HEK293 (cell line): ENCODE results near the gene MBD5.

Experiments used
- CTCF ChIA-PET: fragments of 350-600 bp; formaldehyde crosslinking; extraction: SDS; loops from one replicate; lab custom pipeline; 2021; ENCODE audit warnings: antibody characterized with exemption; lab: Yijun Ruan, JAX
- POLR2A ChIA-PET: fragments of 300-600 bp; formaldehyde crosslinking; extraction: SDS; loops from one replicate; lab custom pipeline; 2020; ENCODE audit warnings: antibody characterized with exemption, inconsistent platforms; lab: Yijun Ruan, JAX
- H3K27ac ChIP-seq: fragments of 200-500 bp; sonication (Bioruptor generic); 2 replicates; pipeline ENCODE4 v1.5.1; 2014; ENCODE audit warnings: low read depth, low read length, control low read depth, inconsistent platforms; ENCODE audit errors: extremely low read depth
- H3K36me3 ChIP-seq, 2 experiments: fragments of 200-500 bp in 1 of 2; sonication (Bioruptor generic) in 1 of 2; 1 replicate in 1 of 2; 2 replicates in 1 of 2; pipeline ENCODE4 v1.5.1; 2014 to 2017; ENCODE audit warnings: inconsistent platforms in 2 of 2, low read length in 2 of 2; ENCODE audit not compliant: control insufficient read depth in 2 of 2, insufficient read depth in 1 of 2
- H3K4me1 ChIP-seq: fragments of 200-500 bp; sonication (Bioruptor generic); 2 replicates; pipeline ENCODE4 v1.5.1; 2014; ENCODE audit warnings: mild to moderate bottlenecking, low read length, inconsistent platforms; ENCODE audit not compliant: control insufficient read depth, insufficient read depth
- H3K4me3 ChIP-seq: 2 replicates; pipeline ENCODE4 v1.5.1; 2011; ENCODE audit warnings: low read depth, mild to moderate bottlenecking, control low read depth, low read length, moderate library complexity
- H3K9me3 ChIP-seq: fragments of 200-500 bp; sonication (Bioruptor generic); 2 replicates; pipeline ENCODE4 v1.5.1; 2014; ENCODE audit warnings: low read depth, low read length, inconsistent platforms; ENCODE audit not compliant: control insufficient read depth, insufficient read depth
- GLI4 ChIP-seq: fragments of 450-650 bp; formaldehyde crosslinking; IDR thresholded peaks from 2 replicates; pipeline ENCODE4 v1.5.1; 2016; ENCODE audit warnings: missing biosample characterization, missing genetic modification characterization
- SCRT1 ChIP-seq: fragments of 450-650 bp; formaldehyde crosslinking; IDR thresholded peaks from 2 replicates; pipeline ENCODE4 v1.5.1; 2016; ENCODE audit warnings: missing biosample characterization, missing genetic modification characterization, borderline replicate concordance
- ZBTB10 ChIP-seq: fragments of 450-650 bp; formaldehyde crosslinking; IDR thresholded peaks from 2 replicates; pipeline ENCODE4 v1.5.1; 2016; ENCODE audit warnings: missing biosample characterization, missing genetic modification characterization
- ZBTB17 ChIP-seq: fragments of 450-650 bp; formaldehyde crosslinking; IDR thresholded peaks from 2 replicates; pipeline ENCODE4 v1.5.1; 2016; ENCODE audit warnings: missing biosample characterization, missing genetic modification characterization
- ZNF133 ChIP-seq: fragments of 450-650 bp; formaldehyde crosslinking; IDR thresholded peaks from 2 replicates; pipeline ENCODE4 v1.5.1; 2016; ENCODE audit warnings: missing biosample characterization, missing genetic modification characterization
- ZNF140 ChIP-seq: fragments of 450-650 bp; formaldehyde crosslinking; IDR thresholded peaks from 2 replicates; pipeline ENCODE4 v1.5.1; 2016; ENCODE audit warnings: missing biosample characterization, missing genetic modification characterization
- ZNF174 ChIP-seq: fragments of 450-650 bp; formaldehyde crosslinking; IDR thresholded peaks from 2 replicates; pipeline ENCODE4 v1.5.0; 2017; ENCODE audit warnings: missing biosample characterization, mild to moderate bottlenecking, missing genetic modification characterization
- ZNF184 ChIP-seq: fragments of 450-650 bp; IDR thresholded peaks from 2 replicates; pipeline ENCODE4 v1.5.1; 2018; ENCODE audit warnings: missing biosample characterization, mild to moderate bottlenecking, missing genetic modification characterization
- ZNF248 ChIP-seq: fragments of 450-650 bp; formaldehyde crosslinking; IDR thresholded peaks from 2 replicates; pipeline ENCODE4 v1.5.1; 2017; ENCODE audit warnings: missing biosample characterization, missing genetic modification characterization
- ZNF274 ChIP-seq, 2 experiments: fragments of 200-500 bp in 1 of 2; fragments of 450-650 bp in 1 of 2; sonication (Bioruptor generic) in 1 of 2; formaldehyde crosslinking in 1 of 2; IDR thresholded peaks; 2 replicates each; pipeline versions ENCODE4 v1.5.1 to v1.6.1; 2014 to 2016; ENCODE audit warnings: borderline replicate concordance in 1 of 2, inconsistent platforms in 1 of 2, low read length in 1 of 2, missing biosample characterization in 1 of 2, missing genetic modification characterization in 1 of 2
- ZNF366 ChIP-seq: fragments of 450-650 bp; formaldehyde crosslinking; conservative IDR thresholded peaks from 2 replicates; pipeline ENCODE4 v1.5.1; 2016; ENCODE audit warnings: missing biosample characterization, missing genetic modification characterization
- ZNF37A ChIP-seq: fragments of 450-650 bp; IDR thresholded peaks from 2 replicates; pipeline ENCODE4 v1.5.1; 2018; ENCODE audit warnings: missing biosample characterization, missing genetic modification characterization
- ZNF449 ChIP-seq: fragments of 450-650 bp; formaldehyde crosslinking; IDR thresholded peaks from 2 replicates; pipeline ENCODE4 v1.5.1; 2017; ENCODE audit warnings: missing biosample characterization, mild to moderate bottlenecking, missing genetic modification characterization, moderate library complexity
- ZNF571 ChIP-seq: fragments of 450-650 bp; formaldehyde crosslinking; IDR thresholded peaks from 2 replicates; pipeline ENCODE4 v1.5.0; 2017; ENCODE audit warnings: missing biosample characterization, missing genetic modification characterization
- ZNF701 ChIP-seq: fragments of 450-650 bp; formaldehyde crosslinking; IDR thresholded peaks from 2 replicates; pipeline ENCODE4 v1.5.1; 2016; ENCODE audit warnings: missing biosample characterization, missing genetic modification characterization
- ZSCAN30 ChIP-seq: fragments of 450-650 bp; IDR thresholded peaks from 2 replicates; pipeline ENCODE4 v1.5.1; 2018; ENCODE audit warnings: missing biosample characterization, mild to moderate bottlenecking, missing genetic modification characterization, moderate library complexity
- TF ChIP-seq, protein P1 (sequence below): fragments of 450-650 bp; formaldehyde crosslinking; IDR thresholded peaks from 2 replicates; pipeline ENCODE4 v1.5.1; 2016; ENCODE audit warnings: missing biosample characterization, missing genetic modification characterization
- TF ChIP-seq, protein P2 (sequence below): fragments of 450-650 bp; formaldehyde crosslinking; IDR thresholded peaks from 2 replicates; pipeline ENCODE4 v1.5.1; 2017; ENCODE audit warnings: missing biosample characterization, missing genetic modification characterization

Gene MBD5

GRCh38 chr2:148194882-148195281, 174.0 kb downstream of the MBD5 start:
- Histone ChIP-seq H3K36me3 (no peaks in the 10 kb centered on the region), H3K4me1 (no peaks in the 10 kb centered on the region)
- POLR2A ChIA-PET = no interaction called here
- no peak for TF ChIP-seq SCRT1
- no peak for TF ChIP-seq ZBTB17 (tag by site-specific recombination)
- TF ChIP-seq, protein P1, sequence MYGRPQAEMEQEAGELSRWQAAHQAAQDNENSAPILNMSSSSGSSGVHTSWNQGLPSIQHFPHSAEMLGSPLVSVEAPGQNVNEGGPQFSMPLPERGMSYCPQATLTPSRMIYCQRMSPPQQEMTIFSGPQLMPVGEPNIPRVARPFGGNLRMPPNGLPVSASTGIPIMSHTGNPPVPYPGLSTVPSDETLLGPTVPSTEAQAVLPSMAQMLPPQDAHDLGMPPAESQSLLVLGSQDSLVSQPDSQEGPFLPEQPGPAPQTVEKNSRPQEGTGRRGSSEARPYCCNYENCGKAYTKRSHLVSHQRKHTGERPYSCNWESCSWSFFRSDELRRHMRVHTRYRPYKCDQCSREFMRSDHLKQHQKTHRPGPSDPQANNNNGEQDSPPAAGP (tag by site-specific recombination) = no peak
- TF ChIP-seq ZNF184 (tag by site-specific recombination) = no peak
- TF ChIP-seq ZNF366 (tag by site-specific recombination) = no peak
- TF ChIP-seq ZNF174 (tag by site-specific recombination) = no peak
- no peak for TF ChIP-seq ZNF248 (tag by site-specific recombination)
- no peak for TF ChIP-seq ZNF449 (tag by site-specific recombination)
- TF ChIP-seq, all 188 proteins: peak for 0
- no peaks in the 10 kb centered on the region for H3K9me3 ChIP-seq
- CTCF ChIA-PET = no interaction called here
- no peak overlapping the region for H3K4me3 ChIP-seq
- H3K27ac ChIP-seq = no peak overlapping the region

GRCh38 chr2:148201075-148202004, 180.4 kb downstream of the MBD5 start:
- TF ChIP-seq ZSCAN30 (tag by site-specific recombination) (no peak), ZNF184 (tag by site-specific recombination) (no peak), ZBTB10 (no peak), ZNF133 (tag by site-specific recombination) (no peak), GLI4 (tag by site-specific recombination) (no peak), ZNF274 (IDR thresholded peaks at IDR 0.05; ENCODE audit: low read length) (no peak), ZNF274 (tag by site-specific recombination; IDR thresholded peaks at IDR 0.05; ENCODE audit: borderline replicate concordance) (no peak), ZNF37A (no peak), ZNF701 (no peak), ZNF571 (tag by site-specific recombination) (no peak), ZNF140 (no peak)
- TF ChIP-seq, protein P2, sequence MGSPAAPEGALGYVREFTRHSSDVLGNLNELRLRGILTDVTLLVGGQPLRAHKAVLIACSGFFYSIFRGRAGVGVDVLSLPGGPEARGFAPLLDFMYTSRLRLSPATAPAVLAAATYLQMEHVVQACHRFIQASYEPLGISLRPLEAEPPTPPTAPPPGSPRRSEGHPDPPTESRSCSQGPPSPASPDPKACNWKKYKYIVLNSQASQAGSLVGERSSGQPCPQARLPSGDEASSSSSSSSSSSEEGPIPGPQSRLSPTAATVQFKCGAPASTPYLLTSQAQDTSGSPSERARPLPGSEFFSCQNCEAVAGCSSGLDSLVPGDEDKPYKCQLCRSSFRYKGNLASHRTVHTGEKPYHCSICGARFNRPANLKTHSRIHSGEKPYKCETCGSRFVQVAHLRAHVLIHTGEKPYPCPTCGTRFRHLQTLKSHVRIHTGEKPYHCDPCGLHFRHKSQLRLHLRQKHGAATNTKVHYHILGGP (tag by site-specific recombination) = no peak
- TF ChIP-seq, all 188 proteins: peak for 0
- Histone ChIP-seq H3K4me3 (no peak overlapping the region), H3K36me3 (peaks cover 0 to 4% of the 10 kb centered on the region in 2 experiments; a peak in 1 of 3 replicates), H3K27ac (no peak overlapping the region), H3K9me3 (no peaks in the 10 kb centered on the region), H3K4me1 (no peaks in the 10 kb centered on the region)
- ChIA-PET CTCF (interaction anchor here (0.6 to 0.7 kb wide), 2 partner anchors 208 to 212 kb away, joined by 3 read pairs; no protein-coding TSS in a partner anchor), POLR2A (no interaction called here)
